LNCaP clone FGC (cell line): Measurements from ENCODE around the gene FGF12.

Experiments used
- DNase-seq: peaks from one replicate; pipeline ENCODE4 v3.0.0-alpha.2; 2011; ENCODE audit warnings: low read depth
- H3K4me3 ChIP-seq: 2 replicates; pipeline ENCODE4 v1.5.1; 2011; ENCODE audit warnings: mild to moderate bottlenecking, low read depth, low read length, control low read depth
- CTCF ChIP-seq: IDR thresholded peaks from 2 replicates; pipeline ENCODE4 v1.5.1; 2012; ENCODE audit warnings: mild to moderate bottlenecking; ENCODE audit not compliant: control insufficient read depth, insufficient read depth; ENCODE audit errors: extremely low read depth

FGF12 gene

GRCh38 chr3:192487033-192487432, 240.3 kb downstream of the FGF12 start:
- no peak for DNase-seq
- H3K4me3 ChIP-seq = no peak overlapping the region
- TF ChIP-seq CTCF = no peak

DNA sequence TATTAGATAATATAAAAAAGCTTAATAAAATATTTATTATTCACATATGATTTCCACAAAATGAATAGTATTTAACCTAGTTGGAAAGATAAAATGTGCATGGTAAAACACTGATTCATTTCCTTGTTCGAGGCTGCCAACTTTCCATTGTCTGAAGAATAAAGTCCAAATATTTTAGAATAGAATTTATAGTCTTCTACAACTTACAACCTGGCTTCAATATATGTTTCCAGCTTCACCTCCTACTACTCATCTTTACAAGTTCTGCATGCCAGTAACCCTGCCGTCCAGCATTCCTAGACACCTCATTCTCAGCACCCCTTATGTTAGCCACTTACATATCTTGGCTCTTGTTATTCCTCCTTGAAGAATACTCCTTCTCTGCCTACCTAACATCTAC, 244.5 kb downstream of the FGF12 start:
- H3K4me3 ChIP-seq = no peak overlapping the region
- no peak for DNase-seq
- TF ChIP-seq CTCF = no peak

GRCh38 chr3:192482391-192482790, 244.9 kb downstream of the FGF12 start:
- no peak for DNase-seq
- no peak for TF ChIP-seq CTCF
- H3K4me3 ChIP-seq = no peak overlapping the region

GRCh38 chr3:192481638-192482037, 245.7 kb downstream of the FGF12 start:
- no peak overlapping the region for H3K4me3 ChIP-seq
- no peak for TF ChIP-seq CTCF
- no peak for DNase-seq

GRCh38 chr3:192467230-192468140, 259.9 kb downstream of the FGF12 start:
- TF ChIP-seq CTCF = peak; percentile 95
- no peak overlapping the region for H3K4me3 ChIP-seq
- peak; percentile 23 for DNase-seq

GRCh38 chr3:192449036-192449435, 278.3 kb downstream of the FGF12 start:
- no peak overlapping the region for H3K4me3 ChIP-seq
- DNase-seq = no peak
- TF ChIP-seq CTCF = peak; percentile 56
